Stomach (tissue), 9 donors: Measurements from ENCODE around the gene MTERF2. TPM values are rescaled to one million over a fixed set of nuclear protein-coding genes. Genes with fewer than 3 reads are reported as not detected.

Experiments used
- DNase-seq, 2 donors: peaks; one replicate each; pipeline versions ENCODE4 v3.0.0 to v3.0.0-alpha.2; 2013 to 2019
- H3K27ac ChIP-seq, 5 donors: fragments of 200-600 bp in 4 of 5; sonication (generic) in 4 of 5; one replicate each; pipeline ENCODE4 v1.5.1; 2013 to 2019; ENCODE audit warnings: mild to moderate bottlenecking in 1 of 5, moderate library complexity in 1 of 5
- H3K27me3 ChIP-seq, 3 donors: fragments of 200-600 bp; sonication (generic); one replicate each; pipeline ENCODE4 v1.5.1; 2017 to 2019; ENCODE audit warnings: mixed run types in 1 of 3
- H3K36me3 ChIP-seq, 4 donors: fragments of 200-600 bp; sonication (generic); 1 replicate in 3 of 4; 2 replicates in 1 of 4; pipeline ENCODE4 v1.5.1; 2016 to 2019
- H3K4me1 ChIP-seq, 4 donors: fragments of 200-600 bp; sonication (generic); one replicate each; pipeline ENCODE4 v1.5.1; 2016 to 2019
- H3K4me3 ChIP-seq, 4 donors: fragments of 200-600 bp; sonication (generic) in 3 of 4; one replicate each; pipeline ENCODE4 v1.5.1; 2016 to 2019; ENCODE audit warnings: mild to moderate bottlenecking in 1 of 4
- H3K9me3 ChIP-seq, 4 donors: fragments of 200-600 bp; sonication (generic); one replicate each; pipeline ENCODE4 v1.5.1; 2016 to 2019
- CTCF ChIP-seq, 7 experiments: fragments of 450-650 bp in 4 of 7; fragments of 200-600 bp in 3 of 7; sonication (generic) in 3 of 7; IDR thresholded peaks; one replicate each; pipeline ENCODE4 v1.5.1; 2016 to 2019; ENCODE audit warnings: antibody characterized with exemption in 7 of 7, control low read depth in 2 of 7, mild to moderate bottlenecking in 1 of 7
- EP300 ChIP-seq: sonication (generic); formaldehyde crosslinking; IDR thresholded peaks from one replicate; pipeline ENCODE4 v1.6.1; 2017; ENCODE audit warnings: antibody characterized with exemption
- POLR2A ChIP-seq, 4 donors: fragments of 450-650 bp; IDR thresholded peaks; one replicate each; pipeline ENCODE4 v1.6.1; 2016; ENCODE audit warnings: antibody characterized with exemption in 4 of 4, control low read depth in 2 of 4, mild to moderate bottlenecking in 1 of 4, moderate library complexity in 1 of 4
- POLR2AphosphoS5 ChIP-seq, 3 donors: sonication (generic); formaldehyde crosslinking; IDR thresholded peaks; one replicate each; pipeline ENCODE4 v1.6.1; 2016; ENCODE audit warnings: antibody characterized with exemption in 3 of 3
- WGBS, 5 donors: extraction: QIAGEN DNeasy Blood & Tissue Kit in 3 of 5; methylation state at CpG; one replicate each; pipeline versions ENCODE4 v1.1.5 to v1.1.7; 2013 to 2018; 5-methylcytosine and 5-hydroxymethylcytosine counted together
- intact Hi-C: fragments of 100-400 bp; cut with DNase I; formaldehyde crosslinking; loops from one replicate; pipeline ENCODE4 v1.15.1; 2023; ENCODE audit warnings: low total_unique reads
- polyA plus RNA-seq, 3 donors: library from polyadenylated mRNA; stranded (reverse); fragments of 200-250 nt; gene quantifications; one replicate each; pipeline ENCODE4 v1.2.3, GENCODE V29; 2013
- total RNA-seq, 5 donors: library from RNA; depleted of rRNA; stranded (reverse); fragments of >200 nt; gene quantifications; one replicate each; pipeline versions ENCODE4 v1.1.0 to v1.2.3, GENCODE V29; 2014 to 2016
- donor health status: healthy with polysubstance abuse.
- donor health status: Bipolar disorder and iron deficiency.
- donor health status: healthy.

MTERF2 gene
- total and polyA plus RNA-seq, 8 donors, result 9.0 to 32.5 (median 17.0) TPM

- Histone ChIP-seq H3K36me3 (peaks cover 0 to 19% (median 10%) of the 10 kb centered on the region in 4 donors), H3K27ac (no peak overlapping the region), H3K4me3 (no peak overlapping the region), H3K4me1 (peaks cover 9 to 66% (median 38%) of the 10 kb centered on the region in 4 donors), H3K9me3 (no peaks in the 10 kb centered on the region), H3K27me3 (no peaks in the 10 kb centered on the region)
- no peak for DNase-seq
- WGBS, 5 donors, result 40 to 69% (median 57%) methylated on average over 3 of the region's 3 CpGs
- intact Hi-C loops, result no loop called here
- no peak for TF ChIP-seq POLR2A (IDR thresholded peaks at IDR 0.05)
- TF ChIP-seq CTCF (IDR thresholded peaks at IDR 0.05), result no peak
- TF ChIP-seq POLR2AphosphoS5 (IDR thresholded peaks at IDR 0.05), result no peak
- TF ChIP-seq EP300, result no peak
These were observed 26.5 kb downstream of the MTERF2 start for GRCh38 chr12:106960443-106960842.

- peak overlapping the region; percentile 85 to 96 (median 89) for H3K4me3 ChIP-seq
- peaks cover 19 to 73% (median 45%) of the 10 kb centered on the region in 4 donors for H3K4me1 ChIP-seq
- peak overlapping the region in 4 of 5 donors; percentile 97 to 100 (median 98) for H3K27ac ChIP-seq
- no peaks in the 10 kb centered on the region for H3K9me3 ChIP-seq
- H3K27me3 ChIP-seq, result no peaks in the 10 kb centered on the region
- WGBS, 5 donors, result 4 to 11% (median 8%) methylated on average over 1 of the region's 1 CpG
- DNase-seq, result no peak
- TF ChIP-seq EP300, result no peak
- no peak for TF ChIP-seq POLR2A (IDR thresholded peaks at IDR 0.05)
- TF ChIP-seq POLR2AphosphoS5 (IDR thresholded peaks at IDR 0.05), result no peak
- no peak for TF ChIP-seq CTCF (IDR thresholded peaks at IDR 0.05)
- intact Hi-C loops, result no loop called here
- peaks cover 0 to 9% (median 2%) of the 10 kb centered on the region in 4 donors for H3K36me3 ChIP-seq
These were observed 29.4 kb downstream of the MTERF2 start for GRCh38 chr12:106957583-106957982.

- TF ChIP-seq POLR2A (IDR thresholded peaks at IDR 0.05), result no peak
- TF ChIP-seq EP300, result no peak
- TF ChIP-seq POLR2AphosphoS5 (IDR thresholded peaks at IDR 0.05), result no peak
- peak in 1 of 7 experiments; percentile 16 for TF ChIP-seq CTCF (IDR thresholded peaks at IDR 0.05)
- Histone ChIP-seq H3K4me3 (peak overlapping the region; percentile 85 to 96 (median 89)), H3K27me3 (no peaks in the 10 kb centered on the region), H3K4me1 (peaks cover 19 to 60% (median 39%) of the 10 kb centered on the region in 4 donors), H3K27ac (peak overlapping the region; percentile 97 to 100 (median 99)), H3K36me3 (peaks cover 0 to 9% (median 0%) of the 10 kb centered on the region in 4 donors), H3K9me3 (no peaks in the 10 kb centered on the region)
- 0 to 2% (median 1%) methylated on average over 15 to 34 of the region's 34 CpGs for WGBS, 5 donors
- intact Hi-C loops, result no loop called here
- peak; percentile 61 to 92 for DNase-seq
These were observed 30.8 kb downstream of the MTERF2 start for GRCh38 chr12:106956048-106956578.

GRCh38 chr12:106955377-106956047, 31.4 kb downstream of the MTERF2 start, which contains the start of gene TMEM263:
TMEM263 (plus strand) TSS chr12:106955907; CDS start chr12:106967117, 11,210 bp downstream.
- Histone ChIP-seq H3K4me1 (peaks cover 19 to 54% (median 36%) of the 10 kb centered on the region in 4 donors), H3K9me3 (no peaks in the 10 kb centered on the region), H3K27ac (peak within 1 kb of the TSS; percentile 97 to 100 (median 99)), H3K27me3 (no peaks in the 10 kb centered on the region), H3K36me3 (peaks cover 0 to 9% (median 0%) of the 10 kb centered on the region in 4 donors), H3K4me3 (peak within 1 kb of the TSS; percentile 85 to 96 (median 89))
- TF ChIP-seq EP300, result no peak
- TF ChIP-seq POLR2A (IDR thresholded peaks at IDR 0.05), result peak in 1 of 4 donors; percentile 32
- TF ChIP-seq POLR2AphosphoS5 (IDR thresholded peaks at IDR 0.05), result peak; percentile 64 to 96 (median 91)
- peak in 1 of 7 experiments; percentile 8 for TF ChIP-seq CTCF (IDR thresholded peaks at IDR 0.05)
- WGBS, 5 donors, result 0 to 1% (median 1%) methylated on average over 18 to 87 of the region's 88 CpGs
- peak; percentile 90 to 99 for DNase-seq
- intact Hi-C loops, result no loop called here
